Activated T-cell treated with anti-CD3 and anti-CD28 coated beads, Interleukin-2, amount 50 U/mL, for 24 hours (primary cell): Measurements from ENCODE around the gene GPATCH8.
A peak's percentile ranks its signal among the peaks of the same experiment; 100 is the strongest.

Source experiments
- DNase-seq: peaks from one replicate; pipeline ENCODE4 v3.0.0-alpha.2; 2020
- H3K27ac Mint-ChIP-seq: 2 replicates; pipeline ENCODE4 v1.8.0; 2020; ENCODE audit warnings: mild to moderate bottlenecking, mixed read lengths
- H3K27me3 Mint-ChIP-seq: 2 replicates; pipeline ENCODE4 v1.8.0; 2020; ENCODE audit warnings: mixed read lengths
- H3K36me3 Mint-ChIP-seq: 2 replicates; pipeline ENCODE4 v1.8.0; 2020; ENCODE audit warnings: low read depth, mixed read lengths
- H3K4me1 Mint-ChIP-seq: 2 replicates; pipeline ENCODE4 v1.8.0; 2020; ENCODE audit warnings: low read depth, mixed read lengths
- H3K4me3 Mint-ChIP-seq: 2 replicates; pipeline ENCODE4 v1.8.0; 2020; ENCODE audit warnings: mild to moderate bottlenecking, moderate library complexity, mixed read lengths
- H3K9me3 Mint-ChIP-seq: 2 replicates; pipeline ENCODE4 v1.8.0; 2020; ENCODE audit warnings: mixed read lengths

The GPATCH8 gene

GRCh38 chr17:44358066-44358465 is 145.1 kb downstream of the GPATCH8 start:
- DNase-seq: no peak
- H3K36me3 Mint-ChIP-seq: no peaks in the 10 kb centered on the region
- H3K27ac Mint-ChIP-seq: no peak overlapping the region
- peaks cover 4% of the 10 kb centered on the region for H3K4me1 Mint-ChIP-seq
- H3K27me3 Mint-ChIP-seq: peaks cover 20% of the 10 kb centered on the region
- no peaks in the 10 kb centered on the region for H3K9me3 Mint-ChIP-seq
- H3K4me3 Mint-ChIP-seq: no peak overlapping the region

DNA sequence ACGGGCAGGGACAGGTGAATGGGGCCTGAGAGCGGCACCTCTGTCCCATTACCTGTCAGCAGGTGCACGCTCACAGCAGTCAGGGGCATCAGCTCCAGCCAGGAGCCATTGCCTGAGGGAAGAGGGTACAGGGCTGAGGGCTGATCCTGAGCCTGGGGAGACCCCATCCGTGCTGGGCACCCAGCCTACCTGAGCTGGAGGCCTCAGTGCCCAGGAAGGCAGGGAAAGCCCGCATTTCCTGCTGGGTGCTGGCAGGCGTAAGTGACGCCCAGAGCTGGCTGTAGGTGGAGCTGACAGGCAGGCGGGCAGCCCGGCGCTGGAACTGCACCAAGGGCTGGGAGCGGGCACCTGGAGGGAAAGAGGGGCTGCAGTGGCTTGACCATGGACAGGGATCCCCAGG is 147.0 kb downstream of the GPATCH8 start:
- peaks cover 13% of the 10 kb centered on the region for H3K36me3 Mint-ChIP-seq
- H3K4me3 Mint-ChIP-seq: no peak overlapping the region
- DNase-seq: no peak
- peaks cover 8% of the 10 kb centered on the region for H3K27me3 Mint-ChIP-seq
- no peak overlapping the region for H3K27ac Mint-ChIP-seq
- H3K9me3 Mint-ChIP-seq: no peaks in the 10 kb centered on the region
- peaks cover 4% of the 10 kb centered on the region for H3K4me1 Mint-ChIP-seq

DNA sequence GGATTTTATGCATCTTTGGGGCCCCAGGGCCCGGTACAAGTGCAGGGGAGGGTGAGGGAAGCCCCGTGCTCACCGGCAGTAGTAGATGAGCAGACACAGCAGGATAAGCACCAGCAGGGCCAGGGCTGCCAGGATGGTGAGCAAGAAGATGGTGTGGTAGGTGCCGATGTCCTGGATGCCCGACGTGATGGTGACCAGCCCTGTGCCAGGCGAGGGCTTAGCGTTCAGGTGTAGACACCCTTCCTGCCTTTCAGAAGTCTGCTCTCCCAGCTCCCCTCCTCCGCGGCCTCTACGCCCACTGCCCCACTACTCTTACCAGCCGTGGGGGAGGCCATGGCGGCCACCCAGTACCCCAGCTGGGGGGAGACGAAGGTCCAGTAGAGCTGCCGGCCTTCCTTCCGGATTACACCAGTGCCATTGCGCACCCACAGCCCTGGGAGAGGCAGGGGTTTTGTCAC is 147.5 kb downstream of the GPATCH8 start:
- Mint-ChIP-seq H3K4me3 (no peak overlapping the region), H3K27me3 (peaks cover 5% of the 10 kb centered on the region)

DNA sequence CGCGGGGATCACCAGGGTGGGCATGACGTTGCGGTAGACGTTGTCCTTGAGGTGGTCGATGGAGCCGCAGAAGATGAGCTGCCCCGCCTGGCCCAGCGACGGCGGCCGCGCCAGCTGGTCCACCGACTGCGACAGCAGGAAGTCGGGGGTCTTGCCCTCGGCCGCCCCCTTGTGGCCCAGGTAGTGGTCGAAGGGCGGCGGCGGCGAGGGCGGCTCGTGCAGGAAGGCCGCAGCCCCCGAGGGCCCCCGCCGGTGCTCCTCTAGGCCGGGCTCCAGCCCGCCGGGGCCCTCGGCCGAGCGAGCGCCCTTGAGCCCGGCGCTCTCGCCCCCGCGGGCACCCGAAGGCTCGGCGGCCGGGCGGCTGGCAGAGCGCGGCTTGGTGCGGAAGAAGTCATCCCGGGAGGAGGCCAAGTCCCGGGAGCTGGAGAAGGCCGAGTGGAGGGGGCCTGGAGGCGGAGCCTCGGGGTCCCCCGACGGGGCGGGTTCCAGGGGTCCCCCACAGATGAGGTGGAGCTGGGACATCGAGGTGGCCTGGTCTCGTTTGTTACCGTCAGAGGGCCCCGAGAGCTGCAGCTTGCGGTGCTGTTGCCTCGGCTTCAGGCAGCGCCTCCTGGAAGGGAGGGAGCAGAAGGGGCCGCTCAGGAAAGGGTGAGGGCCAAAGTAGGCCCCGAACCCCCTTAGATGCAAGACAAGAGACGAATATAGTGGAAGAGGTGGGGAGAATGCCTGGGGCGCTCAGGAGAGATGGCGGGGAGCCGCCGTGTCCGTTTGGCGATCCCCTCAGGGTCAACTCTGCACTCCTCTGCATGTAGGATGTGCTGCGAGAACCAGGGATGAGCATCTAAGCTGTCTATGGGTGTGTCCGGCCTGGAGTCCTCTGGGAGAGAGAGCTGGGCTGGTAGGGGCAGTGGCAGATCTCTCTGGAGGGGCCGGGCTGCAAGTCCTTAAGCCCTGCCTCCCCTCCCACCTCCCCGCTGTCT is 148.3 kb downstream of the GPATCH8 start:
- Mint-ChIP-seq H3K27me3 (peaks cover 5% of the 10 kb centered on the region), H3K9me3 (no peaks in the 10 kb centered on the region), H3K4me1 (peaks cover 4% of the 10 kb centered on the region), H3K4me3 (peak overlapping the region; percentile 59), H3K27ac (no peak overlapping the region), H3K36me3 (peaks cover 13% of the 10 kb centered on the region)
- peak; percentile 73 for DNase-seq

More for the DNA sequence above, 147.5 kb downstream of the GPATCH8 start:
- Mint-ChIP-seq H3K9me3 (no peaks in the 10 kb centered on the region), H3K36me3 (peaks cover 13% of the 10 kb centered on the region), H3K4me1 (peaks cover 4% of the 10 kb centered on the region), H3K27ac (no peak overlapping the region)
- DNase-seq: no peak

GRCh38 chr17:44353672-44354331 is 149.4 kb downstream of the GPATCH8 start:
- Mint-ChIP-seq H3K27ac (no peak overlapping the region), H3K9me3 (no peaks in the 10 kb centered on the region), H3K4me3 (peak overlapping the region; percentile 38), H3K36me3 (peaks cover 13% of the 10 kb centered on the region), H3K27me3 (peaks cover 5% of the 10 kb centered on the region), H3K4me1 (peaks cover 4% of the 10 kb centered on the region)
- DNase-seq: peak; percentile 54

GRCh38 chr17:44352828-44353671 is 150.2 kb downstream of the GPATCH8 start:
- no peak for DNase-seq
- H3K36me3 Mint-ChIP-seq: peaks cover 13% of the 10 kb centered on the region
- H3K27ac Mint-ChIP-seq: no peak overlapping the region

DNA sequence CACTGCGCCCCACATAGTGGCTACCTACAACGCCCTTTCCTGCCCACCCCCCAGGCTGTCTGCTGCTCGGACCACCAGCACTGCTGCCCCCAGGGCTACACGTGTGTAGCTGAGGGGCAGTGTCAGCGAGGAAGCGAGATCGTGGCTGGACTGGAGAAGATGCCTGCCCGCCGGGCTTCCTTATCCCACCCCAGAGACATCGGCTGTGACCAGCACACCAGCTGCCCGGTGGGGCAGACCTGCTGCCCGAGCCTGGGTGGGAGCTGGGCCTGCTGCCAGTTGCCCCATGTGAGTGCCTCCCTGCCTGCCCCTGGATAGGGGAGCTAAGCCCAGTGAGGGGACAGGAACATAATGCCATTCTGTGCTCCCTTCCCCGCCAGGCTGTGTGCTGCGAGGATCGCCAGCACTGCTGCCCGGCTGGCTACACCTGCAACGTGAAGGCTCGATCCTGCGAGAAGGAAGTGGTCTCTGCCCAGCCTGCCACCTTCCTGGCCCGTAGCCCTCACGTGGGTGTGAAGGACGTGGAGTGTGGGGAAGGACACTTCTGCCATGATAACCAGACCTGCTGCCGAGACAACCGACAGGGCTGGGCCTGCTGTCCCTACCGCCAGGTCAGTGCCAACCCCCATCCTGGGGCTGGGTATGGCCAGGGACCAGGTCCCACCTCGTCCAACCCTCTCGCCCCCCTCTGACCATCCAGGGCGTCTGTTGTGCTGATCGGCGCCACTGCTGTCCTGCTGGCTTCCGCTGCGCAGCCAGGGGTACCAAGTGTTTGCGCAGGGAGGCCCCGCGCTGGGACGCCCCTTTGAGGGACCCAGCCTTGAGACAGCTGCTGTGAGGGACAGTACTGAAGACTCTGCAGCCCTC is 151.0 kb downstream of the GPATCH8 start:
- Mint-ChIP-seq H3K27ac (no peak overlapping the region), H3K9me3 (no peaks in the 10 kb centered on the region), H3K27me3 (peaks cover 5% of the 10 kb centered on the region), H3K4me3 (no peak overlapping the region), H3K4me1 (peaks cover 11% of the 10 kb centered on the region), H3K36me3 (peaks cover 13% of the 10 kb centered on the region)
- DNase-seq: no peak

More at GRCh38 chr17:44352828-44353671, 150.2 kb downstream of the GPATCH8 start:
- Mint-ChIP-seq H3K27me3 (peaks cover 5% of the 10 kb centered on the region), H3K9me3 (no peaks in the 10 kb centered on the region), H3K4me3 (peak overlapping the region; percentile 30), H3K4me1 (peaks cover 11% of the 10 kb centered on the region)

- peaks cover 13% of the 10 kb centered on the region for H3K36me3 Mint-ChIP-seq
- no peaks in the 10 kb centered on the region for H3K9me3 Mint-ChIP-seq
- no peak overlapping the region for H3K27ac Mint-ChIP-seq
- no peak overlapping the region for H3K4me3 Mint-ChIP-seq
- no peak for DNase-seq
- peaks cover 5% of the 10 kb centered on the region for H3K27me3 Mint-ChIP-seq
- H3K4me1 Mint-ChIP-seq: peaks cover 11% of the 10 kb centered on the region
Measured at GRCh38 chr17:44351464-44351863, 151.7 kb downstream of the GPATCH8 start.

- Mint-ChIP-seq H3K4me3 (no peak overlapping the region), H3K27me3 (peaks cover 5% of the 10 kb centered on the region), H3K27ac (no peak overlapping the region), H3K36me3 (peaks cover 13% of the 10 kb centered on the region), H3K9me3 (no peaks in the 10 kb centered on the region), H3K4me1 (peaks cover 18% of the 10 kb centered on the region)
- peak; percentile 84 for DNase-seq
Measured at GRCh38 chr17:44350733-44351226, 152.4 kb downstream of the GPATCH8 start.

DNA sequence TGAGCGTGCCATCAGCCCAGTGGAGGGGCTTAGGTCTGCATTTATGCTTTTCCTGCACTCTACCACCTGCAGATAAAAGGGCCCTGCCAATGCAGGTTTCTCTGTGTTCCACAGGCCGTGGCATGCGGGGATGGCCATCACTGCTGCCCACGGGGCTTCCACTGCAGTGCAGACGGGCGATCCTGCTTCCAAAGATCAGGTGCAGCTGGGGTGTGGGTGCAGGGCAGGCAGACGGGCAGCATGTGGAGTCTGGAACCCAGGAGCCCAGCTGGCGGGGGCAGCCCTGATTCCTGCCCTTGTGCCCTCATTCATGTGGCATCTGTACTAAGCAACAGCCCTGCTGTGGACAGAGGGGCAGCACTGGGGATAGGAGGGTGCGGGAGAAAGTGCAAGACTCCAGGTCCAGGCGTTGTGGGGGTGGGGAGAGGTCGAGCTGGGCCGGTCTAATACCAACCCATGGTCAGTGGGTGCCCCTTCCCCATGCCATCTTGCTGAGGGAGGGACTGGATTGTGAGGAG is 153.6 kb downstream of the GPATCH8 start:
- Mint-ChIP-seq H3K27me3 (no peaks in the 10 kb centered on the region), H3K36me3 (peaks cover 17% of the 10 kb centered on the region), H3K4me1 (peaks cover 27% of the 10 kb centered on the region), H3K27ac (no peak overlapping the region), H3K4me3 (no peak overlapping the region), H3K9me3 (no peaks in the 10 kb centered on the region)
- DNase-seq: no peak

DNA sequence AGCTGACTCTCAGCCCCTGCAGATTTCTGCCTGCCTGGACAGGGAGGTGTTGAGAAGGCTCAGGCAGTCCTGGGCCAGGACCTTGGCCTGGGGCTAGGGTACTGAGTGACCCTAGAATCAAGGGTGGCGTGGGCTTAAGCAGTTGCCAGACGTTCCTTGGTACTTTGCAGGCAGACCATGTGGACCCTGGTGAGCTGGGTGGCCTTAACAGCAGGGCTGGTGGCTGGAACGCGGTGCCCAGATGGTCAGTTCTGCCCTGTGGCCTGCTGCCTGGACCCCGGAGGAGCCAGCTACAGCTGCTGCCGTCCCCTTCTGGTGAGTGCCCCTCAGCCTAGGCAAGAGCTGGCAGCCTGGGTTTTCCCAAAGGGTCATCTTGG is 154.2 kb downstream of the GPATCH8 start:
- no peak overlapping the region for H3K4me3 Mint-ChIP-seq
- H3K4me1 Mint-ChIP-seq: peaks cover 27% of the 10 kb centered on the region
- H3K9me3 Mint-ChIP-seq: no peaks in the 10 kb centered on the region
- DNase-seq: no peak
- H3K27me3 Mint-ChIP-seq: no peaks in the 10 kb centered on the region
- no peak overlapping the region for H3K27ac Mint-ChIP-seq
- peaks cover 17% of the 10 kb centered on the region for H3K36me3 Mint-ChIP-seq

GRCh38 chr17:44348234-44348987 is 154.8 kb downstream of the GPATCH8 start:
- Mint-ChIP-seq H3K9me3 (no peaks in the 10 kb centered on the region), H3K4me3 (no peak overlapping the region), H3K27me3 (no peaks in the 10 kb centered on the region), H3K4me1 (peaks cover 27% of the 10 kb centered on the region), H3K36me3 (peaks cover 17% of the 10 kb centered on the region), H3K27ac (peak overlapping the region; percentile 51)
- DNase-seq: no peak
